SK-N-SH (cell line): Measurements from ENCODE around the gene SLIT1. TPM values are rescaled to one million over a fixed set of nuclear protein-coding genes. Genes with fewer than 3 reads are reported as not detected.

ENCODE experiments used
- CTCF ChIA-PET: fragments of 300-600, 350-600 bp; formaldehyde crosslinking; extraction: SDS; loops from one replicate; lab custom pipeline; 2021; lab: Yijun Ruan, JAX
- POLR2A ChIA-PET: fragments of 350-600 bp; sonication (Branson Sonifier 250); formaldehyde crosslinking; extraction: SDS; loops from one replicate; lab custom pipeline; 2020; ENCODE audit warnings: antibody characterized with exemption, inconsistent platforms; lab: Yijun Ruan, JAX
- DNase-seq: peaks from one replicate; pipeline ENCODE4 v3.0.0; 2012
- H2AFZ ChIP-seq: fragments of 200-600 bp; sonication (generic); 2 replicates; pipeline ENCODE4 v1.8.1; 2016; ENCODE audit warnings: antibody characterized with exemption, mild to moderate bottlenecking, low read depth
- H3F3A ChIP-seq: fragments of 200-600 bp; sonication (generic); replicated peaks from 2 replicates; pipeline ENCODE3; 2016; ENCODE audit warnings: antibody characterized with exemption, mild to moderate bottlenecking; ENCODE audit not compliant: insufficient read depth
- H3K27ac ChIP-seq, 2 experiments: fragments of 200-500 bp in 1 of 2; fragments of 200-600 bp in 1 of 2; sonication (Bioruptor generic) in 1 of 2; sonication (generic), shearing (Covaris generic) in 1 of 2; 2 replicates each; pipeline versions ENCODE4 v1.5.1 to v1.6.1; 2014 to 2016; ENCODE audit warnings: low read depth in 2 of 2, inconsistent platforms in 1 of 2, low read length in 1 of 2, mild to moderate bottlenecking in 1 of 2, mixed read lengths in 1 of 2
- H3K27me3 ChIP-seq: fragments of 200-600 bp; sonication (generic), shearing (Covaris generic); 2 replicates; pipeline ENCODE4 v1.6.1; 2016; ENCODE audit warnings: mixed run types; ENCODE audit not compliant: insufficient read depth
- H3K36me3 ChIP-seq, 2 experiments: fragments of 200-500 bp in 1 of 2; fragments of 200-600 bp in 1 of 2; sonication (Bioruptor generic) in 1 of 2; sonication (generic) in 1 of 2; replicated peaks in 1 of 2; 2 replicates each; pipeline versions ENCODE3 to v1.5.1; 2014 to 2016; ENCODE audit warnings: low read length in 1 of 2, mild to moderate bottlenecking in 1 of 2; ENCODE audit not compliant: insufficient read depth in 2 of 2, control insufficient read depth in 1 of 2
- H3K4me1 ChIP-seq, 2 experiments: fragments of 200-500 bp in 1 of 2; fragments of 200-600 bp in 1 of 2; sonication (Bioruptor generic) in 1 of 2; sonication (generic), shearing (Covaris generic) in 1 of 2; 2 replicates each; pipeline versions ENCODE4 v1.5.1 to v1.6.1; 2014 to 2016; ENCODE audit warnings: low read depth in 1 of 2, low read length in 1 of 2, mixed run types in 1 of 2; ENCODE audit not compliant: insufficient read depth in 2 of 2, control insufficient read depth in 1 of 2
- H3K4me2 ChIP-seq: fragments of 200-600 bp; sonication (generic), shearing (Covaris generic); 2 replicates; pipeline ENCODE4 v1.6.1; 2017; ENCODE audit warnings: mixed run types
- H3K4me3 ChIP-seq, 2 experiments: fragments of 200-500 bp in 1 of 2; fragments of 200-600 bp in 1 of 2; sonication (Bioruptor generic) in 1 of 2; sonication (generic), shearing (Covaris generic) in 1 of 2; 2 replicates each; pipeline versions ENCODE4 v1.5.1 to v1.8.1; 2014 to 2016; ENCODE audit warnings: low read depth in 2 of 2, inconsistent platforms in 1 of 2, low read length in 1 of 2, mild to moderate bottlenecking in 1 of 2, mixed read lengths in 1 of 2, moderate library complexity in 1 of 2
- H3K79me2 ChIP-seq: fragments of 200-600 bp; sonication (generic); 2 replicates; pipeline ENCODE4 v1.8.1; 2017; ENCODE audit warnings: mild to moderate bottlenecking; ENCODE audit not compliant: insufficient read depth
- H3K9ac ChIP-seq: fragments of 200-600 bp; sonication (generic); 2 replicates; pipeline ENCODE4 v1.6.1; 2017; ENCODE audit warnings: mixed run types
- H3K9me2 ChIP-seq: fragments of 200-600 bp; sonication (generic); 2 replicates; pipeline ENCODE4 v1.6.1; 2017; ENCODE audit warnings: mixed run types
- H3K9me3 ChIP-seq: fragments of 200-600 bp; sonication (generic); 2 replicates; pipeline ENCODE4 v1.6.1; 2017; ENCODE audit warnings: mixed run types, mild to moderate bottlenecking, moderate library complexity
- H4K20me1 ChIP-seq: fragments of 200-600 bp; sonication (generic); 2 replicates; pipeline ENCODE4 v1.6.1; 2017; ENCODE audit warnings: mild to moderate bottlenecking, mixed run types; ENCODE audit not compliant: insufficient read depth
- CTCF ChIP-seq: fragments of 200-600 bp; sonication (generic); IDR thresholded peaks from 2 replicates; pipeline ENCODE4 v1.6.1; 2017; ENCODE audit warnings: antibody characterized with exemption, mild to moderate bottlenecking, moderate library complexity
- FOSL2 ChIP-seq: IDR thresholded peaks from 2 replicates; pipeline ENCODE4 v1.4.0; 2012; ENCODE audit warnings: low read depth, mild to moderate bottlenecking, moderate library complexity, borderline replicate concordance
- FOXJ3 ChIP-seq: sonication (generic); formaldehyde crosslinking; IDR thresholded peaks from 2 replicates; pipeline ENCODE4 v1.5.1; 2020; ENCODE audit warnings: mild to moderate bottlenecking, missing genetic modification reagents
- GABPA ChIP-seq: IDR thresholded peaks from 2 replicates; pipeline ENCODE4 v1.4.0; 2012; ENCODE audit warnings: low read depth, mild to moderate bottlenecking
- MEF2A ChIP-seq: IDR thresholded peaks from 2 replicates; pipeline ENCODE4 v1.4.0; 2012; ENCODE audit warnings: low read depth, borderline replicate concordance
- NRF1 ChIP-seq: IDR thresholded peaks from 2 replicates; pipeline ENCODE4 v1.6.1; 2012; ENCODE audit warnings: low read depth, mild to moderate bottlenecking, low read length
- POLR2AphosphoS5 ChIP-seq: IDR thresholded peaks from 2 replicates; pipeline ENCODE4 v1.6.1; 2012; ENCODE audit warnings: low read depth, low read length
- RAD21 ChIP-seq: IDR thresholded peaks from 2 replicates; pipeline ENCODE4 v1.6.1; 2012; ENCODE audit warnings: mild to moderate bottlenecking, low read length
- RCOR1 ChIP-seq: fragments of 150-350 bp; IDR thresholded peaks from 2 replicates; pipeline ENCODE4 v1.6.1; 2017; ENCODE audit warnings: antibody characterized with exemption, low read length
- RFX5 ChIP-seq: IDR thresholded peaks from 2 replicates; pipeline ENCODE4 v1.6.1; 2012; ENCODE audit warnings: mild to moderate bottlenecking, improper control_type of control experiment, low read length
- SMC3 ChIP-seq: IDR thresholded peaks from 2 replicates; pipeline ENCODE4 v1.6.1; 2012; ENCODE audit warnings: low read depth, low read length, improper control_type of control experiment
- TCF12 ChIP-seq: IDR thresholded peaks from 2 replicates; pipeline ENCODE4 v1.4.0; 2012
- TEAD4 ChIP-seq: IDR thresholded peaks from 2 replicates; pipeline ENCODE4 v1.4.0; 2012; ENCODE audit warnings: mild to moderate bottlenecking, borderline replicate concordance; ENCODE audit not compliant: insufficient read depth
- whole genome bisulfite sequencing: methylation state at CpG from one replicate; pipeline ENCODE4 v1.1.6; 2017; ENCODE audit warnings: low lambda C conversion rate; 5-methylcytosine and 5-hydroxymethylcytosine counted together
- polyA plus RNA-seq, 3 experiments: library from polyadenylated mRNA; depleted of rRNA; stranded (reverse); fragments of >200 nt; gene quantifications; 2 replicates each; pipeline ENCODE4 v1.2.3, GENCODE V29; 2012
- TF ChIP-seq, protein P1 (sequence below): IDR thresholded peaks from 2 replicates; pipeline ENCODE4 v1.4.0; 2012; ENCODE audit warnings: low read depth, borderline replicate concordance
- TF ChIP-seq, protein P2 (sequence below): IDR thresholded peaks from 2 replicates; pipeline ENCODE4 v1.4.0; 2012; ENCODE audit warnings: low read depth

Gene SLIT1
- polyA plus RNA-seq, 1 of the 3 experiments (the other 2 are of a cell fraction) = 0.05 TPM

GRCh38 chr10:97063271-97063982 is 122.3 kb downstream of the SLIT1 start:
- Histone ChIP-seq H2AFZ (no peak overlapping the region), H3K9me2 (no peaks in the 10 kb centered on the region), H3K9me3 (no peaks in the 10 kb centered on the region), H3K4me2 (no peak overlapping the region), H3K79me2 (no peaks in the 10 kb centered on the region), H3F3A (no peaks in the 10 kb centered on the region), H3K36me3 (no peaks in the 10 kb centered on the region), H3K9ac (no peak overlapping the region), H3K27ac (no peak overlapping the region), H3K27me3 (no peaks in the 10 kb centered on the region), H4K20me1 (no peaks in the 10 kb centered on the region), H3K4me3 (no peak overlapping the region), H3K4me1 (peaks cover 0 to 5% of the 10 kb centered on the region in 2 experiments; a peak in 1 of 4 replicates)
- TF ChIP-seq FOXJ3 (CRISPR knock-in tag) (no peak), GABPA (no peak), RCOR1 (no peak), TEAD4 (no peak)
- ChIA-PET CTCF (interaction anchor here (1.0 to 21.7 kb wide), 4 partner anchors 10 to 172 kb away, joined by 3 to 894 read pairs (median 81); no protein-coding TSS in a partner anchor), POLR2A (interaction anchor here (0.6 kb wide), 1 partner anchor 225 kb away, joined by 3 read pairs; no protein-coding TSS in a partner anchor)
- no peak for DNase-seq
- 83% methylated on average over 13 of the region's 20 CpGs for WGBS

DNA sequence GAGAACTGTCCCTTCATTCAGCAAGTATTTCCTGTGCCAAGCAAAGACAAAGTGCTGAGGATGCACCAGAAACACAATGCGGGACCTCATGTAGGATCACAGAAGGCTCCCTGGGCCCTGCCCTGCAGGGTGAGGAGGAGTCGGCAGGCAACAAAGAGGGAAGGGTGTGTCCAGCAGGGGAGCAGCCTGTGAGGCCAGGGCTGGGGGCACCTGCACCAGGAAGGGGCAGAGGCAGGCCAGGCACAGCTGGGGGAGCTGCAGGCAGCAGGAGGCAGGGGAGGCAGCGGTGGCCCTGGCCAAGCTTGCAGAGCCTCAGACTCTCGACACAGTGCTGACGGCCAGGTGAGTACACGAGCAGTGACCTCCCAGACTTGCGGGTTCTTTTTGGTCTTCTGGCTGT is 123.3 kb downstream of the SLIT1 start:
- CTCF ChIA-PET = interaction anchor here (10.4 kb wide), 1 partner anchor 11 kb away, joined by 102 read pairs; no protein-coding TSS in a partner anchor
- H3K27me3 ChIP-seq = no peaks in the 10 kb centered on the region
- WGBS = 77% methylated on average over 5 of the region's 7 CpGs

More for the DNA sequence above, 123.3 kb downstream of the SLIT1 start:
- no peaks in the 10 kb centered on the region for H3K9me3 ChIP-seq
- TF ChIP-seq TEAD4 (no peak), CTCF (no peak), TCF12 (no peak), RAD21 (no peak), POLR2AphosphoS5 (no peak), SMC3 (no peak), FOSL2 (no peak), MEF2A (no peak), NRF1 (no peak), RFX5 (no peak)
- TF ChIP-seq, protein P1, sequence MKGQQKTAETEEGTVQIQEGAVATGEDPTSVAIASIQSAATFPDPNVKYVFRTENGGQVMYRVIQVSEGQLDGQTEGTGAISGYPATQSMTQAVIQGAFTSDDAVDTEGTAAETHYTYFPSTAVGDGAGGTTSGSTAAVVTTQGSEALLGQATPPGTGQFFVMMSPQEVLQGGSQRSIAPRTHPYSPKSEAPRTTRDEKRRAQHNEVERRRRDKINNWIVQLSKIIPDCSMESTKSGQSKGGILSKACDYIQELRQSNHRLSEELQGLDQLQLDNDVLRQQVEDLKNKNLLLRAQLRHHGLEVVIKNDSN = no peak
- TF ChIP-seq, protein P2, sequence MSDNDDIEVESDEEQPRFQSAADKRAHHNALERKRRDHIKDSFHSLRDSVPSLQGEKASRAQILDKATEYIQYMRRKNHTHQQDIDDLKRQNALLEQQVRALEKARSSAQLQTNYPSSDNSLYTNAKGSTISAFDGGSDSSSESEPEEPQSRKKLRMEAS = no peak
- H3K4me2 ChIP-seq = no peak overlapping the region
- H3K9me2 ChIP-seq = no peaks in the 10 kb centered on the region
- no peak overlapping the region for H3K9ac ChIP-seq
- no peak overlapping the region for H3K27ac ChIP-seq
- H3K36me3 ChIP-seq = no peaks in the 10 kb centered on the region
- H4K20me1 ChIP-seq = no peaks in the 10 kb centered on the region
- no peaks in the 10 kb centered on the region for H3K79me2 ChIP-seq
- H3K4me1 ChIP-seq = peaks cover 0 to 5% of the 10 kb centered on the region in 2 experiments; a peak in 1 of 4 replicates
- no peak for DNase-seq
- POLR2A ChIA-PET = no interaction called here
- no peak overlapping the region for H3K4me3 ChIP-seq
- no peak overlapping the region for H2AFZ ChIP-seq
- no peaks in the 10 kb centered on the region for H3F3A ChIP-seq
